RWPE2 (cell line): ENCODE results near the gene KLF13.
A peak's percentile ranks its signal among the peaks of the same experiment; 100 is the strongest.

Experiments
- ATAC-seq: fragments of 200-7000 bp; cut with Tn5 transposase; 3 replicates; pipeline ENCODE4 v1.9.1; 2021; ENCODE audit warnings: low read depth
- DNase-seq: peaks from one replicate; pipeline ENCODE4 v3.0.0-alpha.2; 2020; ENCODE audit warnings: low spot score
- H3K27ac ChIP-seq: fragments of 450-650 bp; 2 replicates; pipeline ENCODE4 v1.5.1; 2017; ENCODE audit warnings: mild to moderate bottlenecking; ENCODE audit not compliant: poor library complexity, severe bottlenecking
- H3K27me3 ChIP-seq: fragments of 250-450 bp; sonication (Bioruptor Pico); 2 replicates; pipeline ENCODE4 v1.5.1; 2021; ENCODE audit warnings: mild to moderate bottlenecking, moderate library complexity; ENCODE audit not compliant: insufficient read depth, poor library complexity, severe bottlenecking
- H3K36me3 ChIP-seq: fragments of 250-450 bp; sonication (Bioruptor Pico); 2 replicates; pipeline ENCODE4 v1.5.1; 2020; ENCODE audit warnings: low read depth, mild to moderate bottlenecking, moderate library complexity
- H3K4me1 ChIP-seq: fragments of 250-450 bp; sonication (Bioruptor Pico); 2 replicates; pipeline ENCODE4 v1.5.1; 2021; ENCODE audit warnings: mild to moderate bottlenecking, moderate library complexity; ENCODE audit not compliant: insufficient read depth, poor library complexity, severe bottlenecking
- H3K4me3 ChIP-seq: fragments of 250-450 bp; sonication (Bioruptor Pico); 2 replicates; pipeline ENCODE4 v1.5.1; 2021; ENCODE audit warnings: mild to moderate bottlenecking, moderate library complexity; ENCODE audit not compliant: severe bottlenecking
- H3K9me3 ChIP-seq: fragments of 250-450 bp; sonication (Bioruptor Pico); 2 replicates; pipeline ENCODE4 v1.5.1; 2021; ENCODE audit warnings: mild to moderate bottlenecking, moderate library complexity; ENCODE audit not compliant: severe bottlenecking
- TF ChIP-seq, protein P1 (sequence below): fragments of 450-650 bp; IDR thresholded peaks from one replicate; pipeline ENCODE4 v1.5.1; 2017; ENCODE audit warnings: mild to moderate bottlenecking, moderate library complexity; ENCODE audit not compliant: poor library complexity, severe bottlenecking

The KLF13 gene

DNA sequence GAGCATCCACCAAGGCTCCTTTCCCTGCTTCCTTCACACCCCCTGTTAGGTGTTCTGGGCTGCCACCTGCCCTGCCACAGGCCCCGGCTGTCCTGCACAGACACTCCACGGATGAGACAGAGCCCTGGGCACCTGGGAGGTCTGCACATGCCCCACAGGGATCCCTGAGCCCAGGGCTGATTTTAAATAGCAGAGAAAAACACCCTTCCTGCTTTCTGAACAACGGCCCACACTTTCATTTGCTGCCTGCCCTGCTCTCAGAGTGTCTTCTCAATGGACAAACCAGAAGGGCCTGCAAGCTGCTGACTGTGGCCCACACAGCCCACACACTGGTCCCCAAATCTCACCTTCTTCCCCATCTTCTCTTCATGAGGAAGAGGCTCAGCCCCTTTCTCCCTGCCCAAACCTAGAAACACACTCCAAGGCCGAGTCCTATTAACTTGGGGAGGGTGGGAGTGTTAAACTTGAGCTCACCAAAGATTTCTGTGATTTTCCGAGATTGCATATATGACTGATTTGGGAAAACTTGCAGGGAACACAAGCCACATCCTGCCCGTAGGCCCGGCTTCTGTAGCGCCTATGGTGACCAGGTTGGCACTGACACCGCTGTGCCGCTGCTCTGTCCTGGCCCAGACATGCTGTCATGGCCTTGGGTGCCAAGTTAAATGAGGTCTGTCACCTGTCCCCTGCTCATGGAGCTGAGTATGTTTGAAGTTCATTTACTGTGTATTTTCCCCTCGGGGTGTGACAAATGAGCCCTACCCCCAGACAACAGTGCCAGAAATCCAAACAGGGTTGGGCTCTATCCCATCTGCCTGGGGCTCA lies 47.2 kb upstream of the KLF13 start:
- no peaks in the 10 kb centered on the region for H3K4me1 ChIP-seq
- H3K36me3 ChIP-seq = no peaks in the 10 kb centered on the region
- H3K27me3 ChIP-seq = no peaks in the 10 kb centered on the region
- ATAC-seq (no peak; the same call in 2 of the 3 replicates), DNase-seq (peak; percentile 52)
- H3K9me3 ChIP-seq = no peaks in the 10 kb centered on the region
- H3K27ac ChIP-seq = no peak overlapping the region
- H3K4me3 ChIP-seq = no peak overlapping the region
- TF ChIP-seq, protein P1, sequence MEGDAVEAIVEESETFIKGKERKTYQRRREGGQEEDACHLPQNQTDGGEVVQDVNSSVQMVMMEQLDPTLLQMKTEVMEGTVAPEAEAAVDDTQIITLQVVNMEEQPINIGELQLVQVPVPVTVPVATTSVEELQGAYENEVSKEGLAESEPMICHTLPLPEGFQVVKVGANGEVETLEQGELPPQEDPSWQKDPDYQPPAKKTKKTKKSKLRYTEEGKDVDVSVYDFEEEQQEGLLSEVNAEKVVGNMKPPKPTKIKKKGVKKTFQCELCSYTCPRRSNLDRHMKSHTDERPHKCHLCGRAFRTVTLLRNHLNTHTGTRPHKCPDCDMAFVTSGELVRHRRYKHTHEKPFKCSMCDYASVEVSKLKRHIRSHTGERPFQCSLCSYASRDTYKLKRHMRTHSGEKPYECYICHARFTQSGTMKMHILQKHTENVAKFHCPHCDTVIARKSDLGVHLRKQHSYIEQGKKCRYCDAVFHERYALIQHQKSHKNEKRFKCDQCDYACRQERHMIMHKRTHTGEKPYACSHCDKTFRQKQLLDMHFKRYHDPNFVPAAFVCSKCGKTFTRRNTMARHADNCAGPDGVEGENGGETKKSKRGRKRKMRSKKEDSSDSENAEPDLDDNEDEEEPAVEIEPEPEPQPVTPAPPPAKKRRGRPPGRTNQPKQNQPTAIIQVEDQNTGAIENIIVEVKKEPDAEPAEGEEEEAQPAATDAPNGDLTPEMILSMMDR = no peak

DNA sequence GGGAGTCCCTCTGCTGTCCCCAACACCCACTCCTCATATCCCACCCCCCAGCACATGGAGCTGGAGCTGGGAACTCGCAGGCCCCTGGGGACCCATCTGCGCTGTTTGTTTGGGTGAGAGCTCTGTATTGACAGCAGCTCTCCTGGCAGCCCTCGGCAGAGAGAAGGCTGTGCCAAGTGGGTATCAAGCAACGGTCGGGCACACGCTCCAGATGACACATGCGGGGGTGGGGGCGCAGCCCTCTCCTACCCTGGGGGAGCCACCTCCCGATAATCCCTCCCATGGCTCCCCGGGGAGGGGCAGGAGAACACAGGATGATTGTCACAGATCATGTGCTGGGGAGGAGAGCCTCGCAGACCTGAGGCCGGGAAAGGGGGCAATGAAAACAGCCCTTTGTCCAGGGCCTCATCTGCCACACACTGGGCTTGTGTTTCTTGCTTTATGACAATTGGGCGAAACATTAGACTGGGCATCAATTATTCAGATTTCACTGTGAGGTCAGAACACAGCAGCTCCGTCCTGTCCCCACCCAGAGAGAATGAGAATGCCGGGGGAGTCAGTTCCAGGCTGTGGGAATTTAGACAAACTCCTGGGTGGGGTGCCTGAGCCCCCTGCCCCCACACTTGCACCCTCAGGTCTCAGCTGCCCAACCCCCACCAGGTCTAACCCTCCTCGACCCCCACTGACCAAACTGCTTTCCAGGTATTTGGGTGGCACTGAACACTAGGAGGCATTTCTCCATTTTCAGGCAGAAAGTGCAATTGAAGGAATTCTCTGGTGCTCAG lies 46.4 kb upstream of the KLF13 start:
- TF ChIP-seq, protein P1 = no peak
- Histone ChIP-seq H3K36me3 (no peaks in the 10 kb centered on the region), H3K9me3 (no peaks in the 10 kb centered on the region), H3K27ac (no peak overlapping the region), H3K27me3 (no peaks in the 10 kb centered on the region), H3K4me1 (no peaks in the 10 kb centered on the region), H3K4me3 (no peak overlapping the region)
- ATAC-seq (peak; percentile 25; the same call in 1 of the 3 replicates), DNase-seq (peak; percentile 55)

DNA sequence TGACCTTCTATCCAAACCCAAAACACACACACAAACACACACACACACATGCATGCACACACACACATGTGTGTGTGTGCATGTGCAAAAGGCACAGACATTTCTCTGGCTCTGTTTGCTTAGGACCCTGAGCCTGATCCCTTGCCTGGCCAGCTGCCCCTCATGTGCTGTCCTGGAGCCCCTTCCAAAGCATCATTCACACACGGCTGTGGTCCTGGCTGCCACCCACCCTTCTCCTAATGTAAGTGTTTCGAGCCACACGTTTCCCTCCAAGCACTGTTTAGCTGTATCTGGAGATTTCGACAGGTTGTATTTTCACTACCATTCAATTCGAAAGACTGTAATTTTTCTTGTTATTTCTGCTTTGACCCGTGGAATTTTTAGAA lies 45.8 kb upstream of the KLF13 start:
- Histone ChIP-seq H3K27ac (no peak overlapping the region), H3K36me3 (no peaks in the 10 kb centered on the region)

DNA sequence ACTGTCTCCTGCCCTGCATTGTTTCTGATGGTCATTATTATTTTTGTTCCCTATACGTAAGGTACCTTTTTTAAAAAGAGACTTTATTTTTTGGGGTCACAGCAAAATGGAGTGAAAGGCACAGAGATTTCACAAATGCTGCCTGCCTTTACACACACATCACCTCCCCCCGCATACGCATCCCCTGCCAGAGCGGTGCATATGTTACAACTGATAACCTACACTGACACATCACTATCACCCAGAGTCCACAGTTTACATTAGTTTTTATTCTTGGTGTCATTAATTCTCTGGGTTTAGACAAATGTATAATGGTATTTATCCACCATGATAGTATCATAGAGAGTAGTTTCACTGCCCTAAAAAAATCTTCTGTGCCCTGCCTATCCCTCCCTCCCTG lies 43.6 kb upstream of the KLF13 start:
- H3K4me3 ChIP-seq = no peak overlapping the region
- no peak for DNase-seq
- ATAC-seq = no peak
- H3K36me3 ChIP-seq = no peaks in the 10 kb centered on the region
- no peak overlapping the region for H3K27ac ChIP-seq
- TF ChIP-seq, protein P1 = no peak
- no peaks in the 10 kb centered on the region for H3K4me1 ChIP-seq
- no peaks in the 10 kb centered on the region for H3K27me3 ChIP-seq
- no peaks in the 10 kb centered on the region for H3K9me3 ChIP-seq

More for the DNA sequence above, 45.8 kb upstream of the KLF13 start:
- TF ChIP-seq, protein P1 = no peak
- Histone ChIP-seq H3K4me3 (no peak overlapping the region), H3K27me3 (no peaks in the 10 kb centered on the region), H3K4me1 (no peaks in the 10 kb centered on the region), H3K9me3 (no peaks in the 10 kb centered on the region)
- DNase-seq (peak; percentile 35), ATAC-seq (no peak)
